GM19238 (cell line): ENCODE results near the gene BMAL1.

Experiments
- DNase-seq: peaks from one replicate; pipeline ENCODE4 v3.0.0; 2011; ENCODE audit warnings: low spot score; ENCODE audit not compliant: insufficient read length

Gene BMAL1

GRCh38 chr11:13290221-13290980 is 12.8 kb downstream of the BMAL1 start:
- DNase-seq, result no peak

- no peak for DNase-seq
Measured at GRCh38 chr11:13291361-13291760, 13.8 kb downstream of the BMAL1 start.

GRCh38 chr11:13291800-13292199 is 14.2 kb downstream of the BMAL1 start:
- DNase-seq, result no peak

- no peak for DNase-seq
Measured at GRCh38 chr11:13292970-13293369, 15.4 kb downstream of the BMAL1 start.

DNA sequence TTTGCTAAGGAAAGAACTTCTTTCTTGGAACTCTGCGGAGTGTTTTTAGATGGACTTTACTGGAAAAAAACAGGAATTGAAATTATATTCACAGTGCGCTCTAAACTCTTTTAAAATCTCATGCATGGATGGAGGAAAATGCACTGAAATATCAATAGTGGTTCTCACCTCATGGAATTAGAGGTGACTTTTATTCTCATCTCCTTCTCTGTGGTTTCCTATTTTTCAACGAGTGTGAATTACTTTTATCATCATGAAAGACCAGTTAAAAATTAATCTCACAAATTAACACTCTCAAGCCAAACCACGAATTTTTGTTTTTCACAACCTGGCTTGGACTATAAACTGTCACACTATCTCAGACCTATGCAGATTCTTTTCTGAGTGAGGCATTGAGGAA is 16.6 kb downstream of the BMAL1 start:
- no peak for DNase-seq

GRCh38 chr11:13294771-13295579 is 17.4 kb downstream of the BMAL1 start:
- no peak for DNase-seq

GRCh38 chr11:13297308-13297916 is 19.8 kb downstream of the BMAL1 start:
- no peak for DNase-seq

- no peak for DNase-seq
Measured at GRCh38 chr11:13297917-13298356, 20.3 kb downstream of the BMAL1 start.

- no peak for DNase-seq
Measured at GRCh38 chr11:13298765-13299164, 21.2 kb downstream of the BMAL1 start.

GRCh38 chr11:13301522-13301921 is 23.9 kb downstream of the BMAL1 start:
- no peak for DNase-seq

DNA sequence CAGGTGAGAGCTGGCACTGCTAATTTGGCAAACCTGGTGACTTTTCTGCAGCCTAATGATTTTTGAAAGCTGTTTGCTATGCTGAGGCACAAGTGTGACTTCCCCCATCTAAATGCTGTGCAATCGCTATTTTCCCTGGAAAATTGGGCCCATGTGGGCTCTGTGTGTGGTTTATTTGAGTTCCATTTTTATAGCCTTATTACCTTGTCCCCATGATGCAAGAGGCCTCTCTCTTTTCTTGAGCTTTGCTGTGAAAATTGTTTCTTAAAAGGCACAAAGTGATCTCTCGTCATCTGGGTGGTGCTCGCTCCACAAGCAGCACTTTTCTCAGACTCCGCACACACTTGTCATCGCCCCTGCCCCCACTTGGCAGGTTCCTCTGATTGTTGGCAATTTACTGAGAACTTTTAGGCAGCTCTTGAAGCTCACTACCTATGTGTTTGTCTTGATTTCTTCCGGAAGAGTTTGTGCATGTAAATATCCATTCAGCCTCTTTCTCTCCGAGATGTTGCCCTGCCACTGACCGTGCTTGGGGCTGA is 24.9 kb downstream of the BMAL1 start:
- DNase-seq, result no peak

GRCh38 chr11:13303668-13304649 is 26.4 kb downstream of the BMAL1 start:
- no peak for DNase-seq

DNA sequence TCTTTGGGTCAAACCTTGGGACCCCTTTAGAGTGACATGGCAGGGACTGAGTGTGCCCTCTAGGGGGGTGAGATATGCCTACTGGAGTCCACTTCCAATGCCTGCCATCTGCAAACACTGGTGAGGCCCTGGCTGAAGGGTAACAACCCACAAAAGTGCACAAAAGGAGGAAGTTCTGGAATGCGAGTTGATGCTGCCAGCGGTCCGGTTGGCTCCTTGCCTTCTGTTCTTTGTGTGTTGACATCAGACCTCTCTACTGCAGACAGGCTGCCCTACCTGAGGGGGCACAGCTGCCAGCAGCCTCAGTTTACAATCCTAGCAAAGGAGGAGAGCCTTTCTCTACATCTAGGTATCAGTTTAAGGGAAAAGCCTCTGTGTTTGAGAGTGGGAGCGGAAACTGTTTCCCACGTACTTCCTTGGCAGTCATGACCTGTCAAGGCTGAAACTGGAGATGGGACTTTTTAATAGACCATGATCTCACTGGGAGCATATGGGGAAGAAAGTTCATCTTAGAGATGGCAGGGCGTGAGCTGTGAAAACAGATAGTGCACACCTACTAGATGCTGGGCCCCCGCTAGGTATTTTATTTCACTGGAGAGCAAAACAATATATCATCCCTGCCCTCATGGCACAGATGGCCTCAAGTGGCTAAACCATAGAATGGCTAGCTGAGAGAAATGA is 27.2 kb downstream of the BMAL1 start:
- DNase-seq, result no peak

- DNase-seq, result no peak
Measured at GRCh38 chr11:13308704-13309103, 31.1 kb downstream of the BMAL1 start.

- DNase-seq, result no peak
Measured at GRCh38 chr11:13309156-13309555, 31.6 kb downstream of the BMAL1 start.

DNA sequence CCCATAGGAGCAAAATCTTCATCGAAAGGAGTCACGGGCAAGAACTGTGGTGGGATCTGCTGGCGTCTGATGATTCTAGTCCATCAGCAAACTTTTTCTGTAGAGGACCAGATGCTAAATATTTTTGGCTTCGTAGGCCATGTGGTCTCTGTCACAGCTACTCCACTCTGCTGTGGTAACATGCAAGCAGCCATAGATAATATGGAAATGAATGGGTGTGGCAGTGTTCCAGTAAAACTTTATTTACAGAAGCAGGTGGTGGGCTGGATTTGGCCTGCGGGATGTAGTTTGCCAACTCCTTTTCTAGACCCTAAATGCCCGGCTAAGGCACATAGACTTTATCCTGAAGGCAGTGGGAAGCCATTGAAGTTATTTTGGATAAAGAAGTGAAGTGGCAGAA is 32.9 kb downstream of the BMAL1 start:
- DNase-seq, result no peak

GRCh38 chr11:13311570-13311969 is 34.0 kb downstream of the BMAL1 start:
- DNase-seq, result no peak

DNA sequence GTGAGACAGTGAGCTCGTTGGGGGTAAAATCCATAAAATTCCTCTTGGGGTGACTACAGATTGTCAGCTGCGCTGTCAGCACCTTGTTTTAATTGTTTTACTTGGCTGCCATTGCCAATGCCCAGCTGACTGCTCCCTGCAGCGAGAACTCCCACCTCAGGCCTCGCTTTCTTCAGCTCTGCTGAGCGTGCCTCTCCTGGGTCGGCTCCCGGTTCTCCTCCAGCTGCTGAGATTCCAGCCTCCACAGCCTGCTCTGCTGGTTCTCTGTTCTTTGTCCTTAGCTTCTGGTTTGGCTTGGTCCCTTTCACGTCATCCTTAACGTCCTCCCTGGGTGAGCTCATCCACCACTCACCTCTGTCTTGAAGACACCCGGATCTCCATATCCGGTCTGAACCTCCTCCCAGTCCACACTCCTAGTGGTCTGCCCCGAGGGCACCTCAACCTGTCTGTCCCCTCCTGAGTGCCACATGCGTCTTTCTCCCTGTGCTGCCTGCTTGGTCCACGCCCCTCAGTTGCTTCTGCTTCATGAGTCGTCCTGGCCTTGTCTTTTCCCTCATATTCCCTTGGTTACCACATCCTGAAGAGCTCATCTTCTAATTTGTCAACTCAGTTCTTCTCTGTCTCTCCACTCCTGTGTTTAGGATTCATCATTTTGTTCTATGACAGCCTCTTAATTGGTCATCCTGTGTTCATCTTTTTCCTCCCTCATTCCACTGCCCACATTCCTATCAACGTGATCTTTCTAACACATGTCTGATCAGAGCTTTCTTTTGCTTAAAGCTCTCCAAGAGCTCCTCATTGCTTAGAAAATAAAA is 35.6 kb downstream of the BMAL1 start:
- no peak for DNase-seq

GRCh38 chr11:13314676-13315394 is 37.2 kb downstream of the BMAL1 start:
- DNase-seq, result no peak
